Keratinocyte (primary cell): ENCODE measurements around the gene LMTK2. TPM values are rescaled to one million over a fixed set of nuclear protein-coding genes. Genes with fewer than 3 reads are reported as not detected.

Source experiments
- DNase-seq: peaks from one replicate; pipeline ENCODE4 v3.0.0-alpha.2; 2011; ENCODE audit warnings: low read depth, missing footprints, low spot score
- FAIRE-seq: peaks from 2 replicates; lab custom pipeline; 2011; peaks lifted over from hg19 to GRCh38; lab: Jason Lieb, UNC
- H2AFZ ChIP-seq: 2 replicates; pipeline ENCODE4 v1.6.0; 2012; ENCODE audit warnings: low read length, control low read depth, inconsistent platforms; ENCODE audit not compliant: control insufficient read depth
- H3K27ac ChIP-seq: 2 replicates; pipeline ENCODE4 v1.5.1; 2011; ENCODE audit warnings: low read length; ENCODE audit not compliant: control insufficient read depth, insufficient read depth
- H3K27me3 ChIP-seq: 3 replicates; pipeline ENCODE4 v1.6.0; 2011; ENCODE audit warnings: low read length; ENCODE audit not compliant: control insufficient read depth, insufficient read depth; ENCODE audit errors: extremely low read depth
- H3K36me3 ChIP-seq, 2 experiments: 2 replicates in 1 of 2; 3 replicates in 1 of 2; pipeline ENCODE4 v1.5.1; 2011; ENCODE audit warnings: low read length in 2 of 2, mild to moderate bottlenecking in 1 of 2; ENCODE audit not compliant: control insufficient read depth in 2 of 2, insufficient read depth in 2 of 2; ENCODE audit errors: extremely low read depth in 1 of 2
- H3K4me1 ChIP-seq: 3 replicates; pipeline ENCODE4 v1.5.1; 2011; ENCODE audit warnings: low read length; ENCODE audit not compliant: control insufficient read depth, insufficient read depth; ENCODE audit errors: extremely low read depth
- H3K4me2 ChIP-seq: 3 replicates; pipeline ENCODE4 v1.6.0; 2011; ENCODE audit warnings: low read depth, low read length; ENCODE audit not compliant: control insufficient read depth, insufficient read depth; ENCODE audit errors: extremely low read depth
- H3K4me3 ChIP-seq, 3 experiments: fragments of 200-600 bp in 1 of 3; sonication (generic) in 1 of 3; 2 replicates in 2 of 3; 3 replicates in 1 of 3; pipeline ENCODE4 v1.5.1; 2011 to 2016; ENCODE audit warnings: low read length in 3 of 3, mild to moderate bottlenecking in 3 of 3, control low read depth in 2 of 3, inconsistent platforms in 1 of 3, low read depth in 1 of 3, mixed read lengths in 1 of 3, mixed run types in 1 of 3, moderate library complexity in 1 of 3; ENCODE audit not compliant: control insufficient read depth in 2 of 3, insufficient read depth in 2 of 3; ENCODE audit errors: extremely low read depth in 1 of 3
- H3K79me2 ChIP-seq: 2 replicates; pipeline ENCODE4 v1.6.0; 2012; ENCODE audit warnings: low read length; ENCODE audit not compliant: control insufficient read depth, insufficient read depth
- H3K9ac ChIP-seq: 3 replicates; pipeline ENCODE4 v1.6.0; 2011; ENCODE audit warnings: low read length; ENCODE audit not compliant: control insufficient read depth, insufficient read depth; ENCODE audit errors: extremely low read depth
- H3K9me1 ChIP-seq: 3 replicates; pipeline ENCODE4 v1.6.0; 2011; ENCODE audit warnings: low read length; ENCODE audit not compliant: control insufficient read depth, insufficient read depth; ENCODE audit errors: extremely low read depth
- H3K9me3 ChIP-seq: 2 replicates; pipeline ENCODE4 v1.5.1; 2012; ENCODE audit warnings: low read depth, low read length; ENCODE audit not compliant: control insufficient read depth
- H4K20me1 ChIP-seq: 3 replicates; pipeline ENCODE4 v1.6.0; 2011; ENCODE audit warnings: low read length; ENCODE audit not compliant: control insufficient read depth, insufficient read depth; ENCODE audit errors: extremely low read depth
- EZH2 ChIP-seq: IDR thresholded peaks from one replicate; pipeline ENCODE4 v1.6.1; 2012; ENCODE audit warnings: inconsistent platforms, mild to moderate bottlenecking, low read length, moderate library complexity
- dilution Hi-C: fragments of 300-500 bp; cut with MboI; formaldehyde crosslinking; loops from one replicate; pipeline ENCODE4 v1.7.0; 2020; ENCODE audit warnings: low sequenced_read_pairs; ENCODE audit not compliant: extremely low pct_ligation_motif_present
- polyA plus RNA-seq, 5 experiments: library from polyadenylated mRNA; depleted of rRNA in 3 of 5; stranded (reverse) in 3 of 5; stranded (forward) in 1 of 5; unstranded in 1 of 5; fragments of >200 nt; gene quantifications; 1 replicate in 1 of 5; 2 replicates in 3 of 5; 3 replicates in 1 of 5; pipeline versions ENCODE4 v1.2.1 to v1.2.3, GENCODE V29; 2011 to 2012; ENCODE audit warnings: missing spikeins in 2 of 5, low read depth in 1 of 5, low replicate concordance in 1 of 5
- TF ChIP-seq, protein P1 (sequence below), 3 experiments: IDR thresholded peaks in 1 of 3; conservative IDR thresholded peaks in 1 of 3; optimal IDR thresholded peaks in 1 of 3; 2 replicates in 2 of 3; 3 replicates in 1 of 3; pipeline versions ENCODE3 to v1.5.1; 2011; ENCODE audit warnings: low read length in 3 of 3, mild to moderate bottlenecking in 3 of 3, moderate library complexity in 2 of 3, control low read depth in 1 of 3, inconsistent platforms in 1 of 3; ENCODE audit not compliant: insufficient read depth in 2 of 3; ENCODE audit errors: extremely low read depth in 1 of 3

Gene LMTK2
- polyA plus RNA-seq, 1 donor (not counting 4 experiments of a cell fraction or from before 2014, with no cell fraction given), result 6.6 TPM

- Histone ChIP-seq H3K4me3 (no peak overlapping the region), H3K4me1 (no peaks in the 10 kb centered on the region), H3K9me1 (no peaks in the 10 kb centered on the region), H3K79me2 (no peaks in the 10 kb centered on the region), H3K9me3 (no peaks in the 10 kb centered on the region), H3K27me3 (no peaks in the 10 kb centered on the region), H3K27ac (no peak overlapping the region), H3K36me3 (peaks cover 7% of the 10 kb centered on the region in 2 experiments), H3K9ac (no peak overlapping the region), H2AFZ (no peak overlapping the region), H3K4me2 (no peak overlapping the region), H4K20me1 (no peaks in the 10 kb centered on the region)
- dilution Hi-C loops, result no loop called here
- FAIRE-seq, result no peak
- no peak for DNase-seq
- no peak for TF ChIP-seq EZH2
- TF ChIP-seq, protein P1, sequence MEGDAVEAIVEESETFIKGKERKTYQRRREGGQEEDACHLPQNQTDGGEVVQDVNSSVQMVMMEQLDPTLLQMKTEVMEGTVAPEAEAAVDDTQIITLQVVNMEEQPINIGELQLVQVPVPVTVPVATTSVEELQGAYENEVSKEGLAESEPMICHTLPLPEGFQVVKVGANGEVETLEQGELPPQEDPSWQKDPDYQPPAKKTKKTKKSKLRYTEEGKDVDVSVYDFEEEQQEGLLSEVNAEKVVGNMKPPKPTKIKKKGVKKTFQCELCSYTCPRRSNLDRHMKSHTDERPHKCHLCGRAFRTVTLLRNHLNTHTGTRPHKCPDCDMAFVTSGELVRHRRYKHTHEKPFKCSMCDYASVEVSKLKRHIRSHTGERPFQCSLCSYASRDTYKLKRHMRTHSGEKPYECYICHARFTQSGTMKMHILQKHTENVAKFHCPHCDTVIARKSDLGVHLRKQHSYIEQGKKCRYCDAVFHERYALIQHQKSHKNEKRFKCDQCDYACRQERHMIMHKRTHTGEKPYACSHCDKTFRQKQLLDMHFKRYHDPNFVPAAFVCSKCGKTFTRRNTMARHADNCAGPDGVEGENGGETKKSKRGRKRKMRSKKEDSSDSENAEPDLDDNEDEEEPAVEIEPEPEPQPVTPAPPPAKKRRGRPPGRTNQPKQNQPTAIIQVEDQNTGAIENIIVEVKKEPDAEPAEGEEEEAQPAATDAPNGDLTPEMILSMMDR (optimal IDR thresholded peaks at IDR 0.05 in 1 of 3, IDR thresholded peaks at IDR 0.05 in 1 of 3, conservative IDR thresholded peaks at IDR 0.05 in 1 of 3; ENCODE audit: extremely low read depth in 1 of 3, insufficient read depth in 2 of 3, low read length in 3 of 3), result no peak
Measured at GRCh38 chr7:98242934-98243333, 136.3 kb downstream of the LMTK2 start.

DNA sequence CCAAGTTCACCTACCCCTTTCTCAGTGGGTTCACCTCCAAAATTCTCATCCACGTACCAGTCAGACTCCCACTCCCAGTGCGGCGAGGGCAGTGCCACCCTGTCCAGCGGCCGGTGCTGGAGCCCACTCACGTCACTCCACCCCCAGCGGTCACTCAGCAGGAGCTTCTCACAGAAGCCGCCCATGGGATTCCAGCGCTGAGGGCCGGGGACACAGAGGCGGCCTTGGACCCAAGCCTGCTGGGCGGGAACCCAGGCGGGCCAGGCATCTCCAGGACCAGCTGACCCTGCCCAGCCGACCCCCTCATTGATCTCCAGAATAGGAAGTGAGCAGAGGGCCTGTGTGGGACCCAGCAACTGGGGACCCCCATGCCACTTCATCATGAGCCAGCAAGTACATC, 138.2 kb downstream of the LMTK2 start:
- Histone ChIP-seq H3K9me3 (no peaks in the 10 kb centered on the region), H3K27me3 (no peaks in the 10 kb centered on the region), H3K36me3 (peaks cover 7 to 8% of the 10 kb centered on the region in 2 experiments), H3K4me2 (no peak overlapping the region), H3K9me1 (no peaks in the 10 kb centered on the region), H4K20me1 (no peaks in the 10 kb centered on the region), H3K79me2 (no peaks in the 10 kb centered on the region), H3K4me3 (no peak overlapping the region), H3K9ac (no peak overlapping the region), H2AFZ (no peak overlapping the region), H3K27ac (no peak overlapping the region), H3K4me1 (peaks cover 2% of the 10 kb centered on the region)
- dilution Hi-C loops, result no loop called here
- no peak for FAIRE-seq
- TF ChIP-seq EZH2, result no peak
- TF ChIP-seq, protein P1 (optimal IDR thresholded peaks at IDR 0.05 in 1 of 3, IDR thresholded peaks at IDR 0.05 in 1 of 3, conservative IDR thresholded peaks at IDR 0.05 in 1 of 3; ENCODE audit: extremely low read depth in 1 of 3, insufficient read depth in 2 of 3, low read length in 3 of 3), result no peak
- DNase-seq, result no peak
